Stimulated activated naive CD4-positive, alpha-beta T cell (primary cell): ENCODE results near the gene METTL25.

Experiments
- DNase-seq, 6 experiments: peaks; one replicate each; lab custom pipeline; 2025; lab: John Stamatoyannopoulos, UW

The METTL25 gene

DNA sequence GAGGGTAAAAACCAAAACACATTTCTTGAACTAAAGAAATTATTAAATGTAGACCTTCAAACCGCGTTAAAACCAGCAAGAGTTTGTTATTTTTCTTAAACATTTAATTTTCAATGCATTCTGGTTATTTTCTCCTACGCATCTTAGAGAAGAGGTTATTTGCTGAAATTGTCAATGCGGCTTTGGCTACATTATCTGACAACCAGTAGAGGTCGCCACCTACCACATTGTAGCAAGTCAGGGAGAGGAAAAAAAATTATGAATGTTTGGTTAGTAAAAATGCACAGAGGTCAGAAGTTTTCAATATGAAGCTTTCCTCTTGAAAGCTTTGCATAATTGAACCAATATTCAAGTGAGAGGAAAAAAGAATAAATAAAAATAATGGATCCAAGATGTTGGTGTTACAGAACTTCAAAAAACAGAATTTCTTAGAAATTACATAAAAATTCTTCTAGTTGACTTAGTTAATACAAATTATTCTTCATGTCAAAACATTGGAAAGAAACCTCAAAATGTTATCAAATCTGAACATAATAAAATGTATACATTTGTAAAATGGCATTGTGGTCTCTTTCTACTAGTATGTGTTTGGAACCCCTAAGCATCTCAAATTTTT, 168.9 kb downstream of the METTL25 start:
- peak in 2 of 6 experiments; percentile 2 to 18 for DNase-seq
